ENCODE results near the gene RIPK4. TPM values are rescaled to one million over a fixed set of nuclear protein-coding genes. Genes with fewer than 3 reads are reported as not detected.

The RIPK4 gene
- polyA plus RNA-seq (ENCODE audit: insufficient read length in 4 of 4): 10 to 100 TPM in 3 of 4 donors, 1 to 10 TPM in 1; 1.1 to 19.3 (median 16.1) TPM

GRCh38 chr21:41766883-41767605 is at the start of gene RIPK4:
RIPK4 (minus strand) TSS chr21:41767052; CDS start chr21:41767041, 11 bp downstream.
- DNase-seq (ENCODE audit: low read depth in 4 of 4, low spot score in 3 of 4): peak in 1 of 4 donors; percentile 68

- no peak for DNase-seq (ENCODE audit: low read depth in 4 of 4, low spot score in 3 of 4)
Observed at GRCh38 chr21:41815652-41816582, 49.1 kb upstream of the RIPK4 start.

- no peak for DNase-seq (ENCODE audit: low read depth in 4 of 4, low spot score in 3 of 4)
Observed at GRCh38 chr21:41813226-41813625, 46.4 kb upstream of the RIPK4 start.

DNA sequence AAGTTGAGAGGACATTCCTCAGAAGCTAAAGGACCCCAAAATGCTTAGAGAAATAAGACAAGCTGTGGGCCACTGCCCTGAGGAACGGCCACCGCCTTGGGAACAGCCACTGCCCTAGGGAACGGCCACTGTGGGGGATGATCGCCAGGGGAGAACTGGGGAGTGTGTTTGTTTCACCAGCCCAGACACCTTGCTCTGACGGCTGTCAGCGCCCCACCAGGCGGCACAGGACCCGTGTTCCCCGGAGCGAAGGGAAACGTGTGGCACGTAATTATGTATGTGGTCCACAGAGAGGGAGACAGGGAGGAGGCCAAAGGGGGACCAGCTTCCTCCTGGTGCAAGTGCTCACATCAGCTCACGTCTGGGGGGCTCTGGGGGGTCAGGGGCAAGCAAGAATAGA is 45.8 kb upstream of the RIPK4 start:
- DNase-seq (ENCODE audit: low read depth in 4 of 4, low spot score in 3 of 4): no peak

GRCh38 chr21:41810597-41810932 is 43.7 kb upstream of the RIPK4 start:
- no peak for DNase-seq (ENCODE audit: low read depth in 4 of 4, low spot score in 3 of 4)

- no peak for DNase-seq (ENCODE audit: low read depth in 4 of 4, low spot score in 3 of 4)
Observed at GRCh38 chr21:41809891-41810596, 43.2 kb upstream of the RIPK4 start.

GRCh38 chr21:41808846-41809245 is 42.0 kb upstream of the RIPK4 start:
- DNase-seq (ENCODE audit: low read depth in 4 of 4, low spot score in 3 of 4): no peak

GRCh38 chr21:41808094-41808493 is 41.2 kb upstream of the RIPK4 start:
- DNase-seq (ENCODE audit: low read depth in 4 of 4, low spot score in 3 of 4): no peak

GRCh38 chr21:41806773-41807172 is 39.9 kb upstream of the RIPK4 start:
- DNase-seq (ENCODE audit: low read depth in 4 of 4, low spot score in 3 of 4): no peak

DNA sequence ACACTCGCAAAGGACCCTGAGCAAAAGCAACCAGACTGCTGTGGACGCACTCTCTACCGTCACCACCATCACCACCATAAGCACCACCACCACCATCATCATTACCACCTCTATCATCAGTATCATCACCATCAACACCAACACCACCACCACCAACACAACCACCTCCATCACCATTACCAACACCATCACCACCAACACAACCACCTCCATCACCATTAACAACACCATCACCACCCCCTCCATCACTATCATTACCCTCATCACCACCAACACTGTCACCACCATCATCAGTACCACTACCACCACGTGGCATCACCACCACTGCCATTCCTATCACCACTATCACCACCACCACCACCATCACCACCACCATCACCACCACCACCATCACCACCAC is 38.8 kb upstream of the RIPK4 start:
- no peak for DNase-seq (ENCODE audit: low read depth in 4 of 4, low spot score in 3 of 4)

GRCh38 chr21:41805038-41805437 is 38.2 kb upstream of the RIPK4 start:
- no peak for DNase-seq (ENCODE audit: low read depth in 4 of 4, low spot score in 3 of 4)

- no peak for DNase-seq (ENCODE audit: low read depth in 4 of 4, low spot score in 3 of 4)
Observed at GRCh38 chr21:41804381-41804780, 37.5 kb upstream of the RIPK4 start.

GRCh38 chr21:41803316-41803715 is 36.5 kb upstream of the RIPK4 start:
- no peak for DNase-seq (ENCODE audit: low read depth in 4 of 4, low spot score in 3 of 4)

- DNase-seq (ENCODE audit: low read depth in 4 of 4, low spot score in 3 of 4): no peak
Observed at GRCh38 chr21:41802684-41803083, 35.8 kb upstream of the RIPK4 start.

- DNase-seq (ENCODE audit: low read depth in 4 of 4, low spot score in 3 of 4): no peak
Observed at GRCh38 chr21:41802198-41802584, 35.3 kb upstream of the RIPK4 start.

DNA sequence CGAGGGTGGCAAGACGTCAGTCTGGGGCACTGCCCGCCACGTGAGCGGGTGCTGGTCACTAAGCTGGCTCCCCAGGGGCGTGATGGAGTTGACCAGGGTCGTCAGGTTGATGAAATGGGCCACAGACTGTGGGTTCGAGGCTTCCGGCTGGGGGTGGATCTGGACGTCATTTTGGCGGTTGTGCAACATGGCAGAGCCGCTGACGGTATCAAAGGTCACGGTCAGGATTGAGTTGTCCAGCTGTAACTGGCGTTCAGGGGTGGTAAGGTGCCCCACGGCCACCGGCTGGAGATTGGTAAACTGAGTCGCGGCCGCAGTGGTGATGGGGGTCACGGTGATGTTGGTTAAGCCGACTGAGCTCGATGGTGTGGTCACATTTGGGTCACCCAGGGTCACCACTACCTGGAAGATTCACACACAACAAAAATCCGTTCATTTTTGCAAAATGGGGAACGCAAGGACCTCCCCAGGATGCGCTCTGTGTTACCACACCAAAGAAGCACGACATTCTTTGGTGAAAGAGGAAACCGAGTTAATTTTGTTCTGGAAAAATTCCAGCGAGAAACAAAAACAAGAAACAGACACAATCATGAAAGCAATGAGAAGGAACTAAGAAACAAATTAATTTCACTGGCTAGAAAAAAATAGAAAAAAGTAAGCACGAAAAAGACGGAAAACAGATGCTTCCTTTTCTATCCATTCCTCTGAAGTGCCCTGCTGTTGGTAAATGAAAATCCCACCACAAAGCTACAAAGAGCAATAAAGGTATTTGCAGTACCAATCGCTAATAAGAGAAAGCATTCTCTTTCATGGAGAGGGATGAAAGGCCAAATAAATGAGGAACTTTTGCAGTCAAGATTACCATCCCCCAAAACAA is 34.7 kb upstream of the RIPK4 start:
- no peak for DNase-seq (ENCODE audit: low read depth in 4 of 4, low spot score in 3 of 4)

- DNase-seq (ENCODE audit: low read depth in 4 of 4, low spot score in 3 of 4): no peak
Observed at GRCh38 chr21:41800425-41801320, 33.8 kb upstream of the RIPK4 start.

DNA sequence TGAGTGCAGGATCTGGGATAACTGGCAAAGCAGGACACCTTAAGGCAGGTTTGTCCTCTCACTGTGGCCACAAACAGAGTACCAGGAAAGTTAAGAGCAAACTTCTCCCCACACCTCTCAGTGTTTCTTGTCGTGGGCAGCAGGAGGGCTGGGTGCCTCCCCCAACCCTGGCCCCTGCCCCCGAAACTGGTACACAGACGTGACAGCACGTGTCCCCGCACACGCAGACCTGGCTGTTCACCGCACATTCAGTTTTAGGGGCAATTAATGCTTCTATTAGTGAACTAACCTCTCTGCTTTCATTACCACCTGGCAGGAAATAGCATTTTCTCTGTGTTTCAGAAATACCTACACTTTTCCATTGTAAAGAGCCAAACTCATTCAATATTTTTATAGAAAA is 32.9 kb upstream of the RIPK4 start:
- DNase-seq (ENCODE audit: low read depth in 4 of 4, low spot score in 3 of 4): no peak

GRCh38 chr21:41798326-41798725 is 31.5 kb upstream of the RIPK4 start:
- DNase-seq (ENCODE audit: low read depth in 4 of 4, low spot score in 3 of 4): no peak
